Karpas-422 (cell line): ENCODE results near the gene ARMC10. TPM values are rescaled to one million over a fixed set of nuclear protein-coding genes. Genes with fewer than 3 reads are reported as not detected.

Experiments used
- DNase-seq: peaks from one replicate; pipeline ENCODE4 v3.0.0-alpha.2; 2015
- H2AFZ ChIP-seq: fragments of 200-600 bp; sonication (generic); 2 replicates; pipeline ENCODE4 v1.6.1; 2014; ENCODE audit warnings: antibody characterized with exemption, low read length, mixed read lengths
- H3K27ac ChIP-seq: fragments of 200-600 bp; sonication (generic); 2 replicates; pipeline ENCODE4 v1.5.1; 2014; ENCODE audit warnings: mild to moderate bottlenecking, low read length, moderate library complexity
- H3K27me3 ChIP-seq: fragments of 200-600 bp; sonication (generic); 2 replicates; pipeline ENCODE4 v1.6.1; 2014; ENCODE audit warnings: low read length, mixed read lengths
- H3K36me3 ChIP-seq: fragments of 200-600 bp; sonication (generic); 2 replicates; pipeline ENCODE4 v1.6.1; 2014; ENCODE audit warnings: low read length, mixed read lengths; ENCODE audit not compliant: insufficient read depth
- H3K4me1 ChIP-seq: fragments of 200-600 bp; sonication (generic); 2 replicates; pipeline ENCODE4 v1.6.1; 2014; ENCODE audit warnings: mild to moderate bottlenecking, low read length, mixed read lengths
- H3K4me2 ChIP-seq: fragments of 200-600 bp; sonication (generic); 2 replicates; pipeline ENCODE4 v1.6.1; 2014; ENCODE audit warnings: low read length, low read depth, mild to moderate bottlenecking; ENCODE audit not compliant: poor library complexity, severe bottlenecking
- H3K4me3 ChIP-seq: fragments of 200-600 bp; sonication (generic); 2 replicates; pipeline ENCODE4 v1.5.1; 2014; ENCODE audit warnings: mild to moderate bottlenecking, antibody characterized with exemption, low read length, mixed read lengths
- H3K79me2 ChIP-seq: fragments of 200-600 bp; sonication (generic); 2 replicates; pipeline ENCODE4 v1.6.1; 2014; ENCODE audit warnings: mild to moderate bottlenecking, low read length, mixed read lengths
- H3K9ac ChIP-seq: fragments of 200-600 bp; sonication (generic); 2 replicates; pipeline ENCODE4 v1.6.0; 2014; ENCODE audit warnings: low read length
- H3K9me2 ChIP-seq: fragments of 200-600 bp; sonication (generic), shearing (Covaris generic); replicated peaks from 2 replicates; pipeline ENCODE4 v1.6.0; 2014; ENCODE audit warnings: mild to moderate bottlenecking, low read length, moderate library complexity; ENCODE audit not compliant: insufficient read depth
- H3K9me3 ChIP-seq: fragments of 300-700, 200-600 bp; sonication (generic); 2 replicates; pipeline ENCODE4 v1.6.1; 2014; ENCODE audit warnings: low read length, mixed read lengths
- H4K20me1 ChIP-seq: fragments of 200-600 bp; sonication (generic); 2 replicates; pipeline ENCODE4 v1.6.1; 2014; ENCODE audit warnings: mild to moderate bottlenecking, antibody characterized with exemption, low read length, low read depth; ENCODE audit not compliant: insufficient read depth
- total RNA-seq: library from RNA; depleted of rRNA; stranded (reverse); fragments of >200 nt; shearing (Covaris generic); gene quantifications from 2 replicates; pipeline ENCODE4 v1.2.3, GENCODE V29; 2014; ENCODE audit warnings: low replicate concordance

Gene ARMC10
- total RNA-seq, 1 experiment from 2014 or later, result 65.6 TPM

DNA sequence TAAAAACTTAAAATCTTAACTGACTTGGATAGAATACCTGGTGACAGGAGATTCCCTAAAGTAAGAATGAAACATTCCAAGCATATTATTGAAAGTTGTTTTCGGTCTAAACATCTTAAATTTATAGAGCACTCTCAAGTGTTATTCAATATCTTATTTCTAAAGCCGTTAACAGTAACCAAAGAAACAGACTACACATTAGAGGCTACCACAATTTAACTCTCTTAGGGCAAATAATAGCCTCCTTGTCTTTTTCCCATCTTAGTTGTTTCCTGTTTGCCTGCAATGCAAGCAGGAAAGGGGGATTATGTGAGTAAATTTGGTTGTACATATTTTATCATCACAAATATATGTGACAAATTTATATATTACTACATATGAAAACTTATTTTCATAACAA is 42.5 kb downstream of the ARMC10 start:
- Histone ChIP-seq H2AFZ (no peak overlapping the region), H3K4me2 (no peak overlapping the region), H3K27me3 (no peaks in the 10 kb centered on the region), H3K79me2 (peaks cover 38% of the 10 kb centered on the region), H3K9me2 (no peaks in the 10 kb centered on the region), H3K9me3 (no peaks in the 10 kb centered on the region), H3K4me1 (no peaks in the 10 kb centered on the region), H3K4me3 (no peak overlapping the region), H3K36me3 (peaks cover 44% of the 10 kb centered on the region), H3K27ac (no peak overlapping the region), H4K20me1 (no peaks in the 10 kb centered on the region), H3K9ac (no peak overlapping the region)
- no peak for DNase-seq

DNA sequence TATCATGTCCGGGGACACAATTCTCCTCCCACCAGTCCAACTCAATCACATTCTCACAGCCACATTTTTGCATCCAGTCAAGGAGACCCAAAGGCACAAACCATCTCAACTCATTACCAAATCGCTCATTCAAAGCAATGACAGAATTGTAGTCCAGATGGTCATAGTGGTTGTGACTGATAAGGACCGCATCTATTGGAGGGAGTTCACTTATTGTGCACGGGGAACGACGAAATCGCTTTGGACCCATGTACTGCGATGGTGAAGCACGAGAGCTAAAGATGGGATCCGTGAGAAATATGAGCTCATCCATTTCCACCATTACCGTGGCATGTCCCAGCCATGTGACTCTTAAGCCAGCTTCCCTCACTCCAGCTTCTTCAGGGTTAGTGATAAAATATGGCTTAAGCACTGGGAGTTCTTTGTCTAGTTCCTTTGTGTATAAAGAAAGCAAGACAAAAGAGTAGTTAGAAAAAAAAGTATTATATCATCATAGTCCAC is 44.9 kb downstream of the ARMC10 start:
- Histone ChIP-seq H3K9me2 (no peaks in the 10 kb centered on the region), H3K9ac (no peak overlapping the region), H3K4me1 (no peaks in the 10 kb centered on the region), H2AFZ (no peak overlapping the region), H3K4me2 (no peak overlapping the region), H3K27ac (no peak overlapping the region), H3K4me3 (no peak overlapping the region), H3K27me3 (no peaks in the 10 kb centered on the region), H3K36me3 (peaks cover 36% of the 10 kb centered on the region), H3K9me3 (no peaks in the 10 kb centered on the region), H4K20me1 (no peaks in the 10 kb centered on the region), H3K79me2 (peaks cover 50% of the 10 kb centered on the region)
- no peak for DNase-seq

DNA sequence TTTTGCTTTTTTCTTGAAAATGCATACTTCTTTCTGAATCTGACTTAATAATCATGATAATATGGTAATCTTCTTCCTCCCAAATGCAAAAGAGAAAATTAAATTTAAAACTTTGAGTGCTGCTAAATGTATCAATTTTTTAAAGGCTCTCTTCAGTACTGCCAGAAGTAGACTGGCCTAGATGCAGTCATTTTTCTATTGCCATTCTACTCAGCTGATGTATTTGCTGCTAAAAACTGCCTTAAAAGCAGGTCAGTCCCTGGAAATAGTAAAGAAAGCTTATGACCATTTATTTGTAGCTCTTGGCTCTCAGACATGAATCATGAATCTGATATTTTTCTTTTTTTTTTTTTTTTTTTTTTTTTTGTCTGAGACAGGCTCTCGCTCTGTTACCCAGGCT is 45.4 kb downstream of the ARMC10 start:
- Histone ChIP-seq H3K79me2 (peaks cover 54% of the 10 kb centered on the region), H3K36me3 (peaks cover 36% of the 10 kb centered on the region), H3K4me3 (no peak overlapping the region), H3K9ac (no peak overlapping the region), H3K4me1 (no peaks in the 10 kb centered on the region), H3K4me2 (no peak overlapping the region), H3K9me2 (no peaks in the 10 kb centered on the region), H3K27me3 (no peaks in the 10 kb centered on the region), H3K27ac (no peak overlapping the region), H3K9me3 (no peaks in the 10 kb centered on the region), H4K20me1 (no peaks in the 10 kb centered on the region), H2AFZ (no peak overlapping the region)
- DNase-seq, result no peak

DNA sequence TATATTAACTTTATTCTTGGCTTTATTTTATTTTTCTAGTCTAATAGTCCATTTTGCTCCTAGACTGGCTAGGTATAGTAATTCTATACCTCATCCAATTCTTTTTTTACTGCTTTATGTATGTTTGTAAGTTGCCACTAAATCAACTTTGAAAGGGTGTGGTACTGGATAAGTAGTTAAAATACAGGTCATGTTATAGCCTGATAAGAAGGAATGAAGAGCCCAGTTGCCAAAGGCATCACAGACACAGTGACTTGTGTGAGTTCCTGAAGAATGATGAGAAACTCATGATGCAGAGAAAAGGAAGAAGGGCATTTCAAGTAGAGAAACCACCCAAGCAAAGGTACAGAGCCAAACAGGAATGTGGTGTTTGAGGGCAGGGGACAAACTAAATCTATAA is 46.7 kb downstream of the ARMC10 start:
- peaks cover 36% of the 10 kb centered on the region for H3K36me3 ChIP-seq
- no peak overlapping the region for H3K27ac ChIP-seq
- H3K4me1 ChIP-seq, result no peaks in the 10 kb centered on the region
- DNase-seq, result no peak
- no peaks in the 10 kb centered on the region for H3K9me3 ChIP-seq
- no peaks in the 10 kb centered on the region for H3K27me3 ChIP-seq
- no peak overlapping the region for H3K9ac ChIP-seq
- H2AFZ ChIP-seq, result no peak overlapping the region
- no peak overlapping the region for H3K4me3 ChIP-seq
- H3K4me2 ChIP-seq, result no peak overlapping the region
- H4K20me1 ChIP-seq, result no peaks in the 10 kb centered on the region
- peaks cover 60% of the 10 kb centered on the region for H3K79me2 ChIP-seq
- H3K9me2 ChIP-seq, result no peaks in the 10 kb centered on the region

GRCh38 chr7:103123529-103123928 is 48.6 kb downstream of the ARMC10 start:
- Histone ChIP-seq H3K27me3 (no peaks in the 10 kb centered on the region), H3K27ac (no peak overlapping the region), H3K9ac (no peak overlapping the region), H4K20me1 (no peaks in the 10 kb centered on the region), H2AFZ (no peak overlapping the region), H3K4me3 (no peak overlapping the region), H3K79me2 (peaks cover 70% of the 10 kb centered on the region), H3K9me2 (no peaks in the 10 kb centered on the region), H3K4me2 (no peak overlapping the region), H3K4me1 (no peaks in the 10 kb centered on the region), H3K36me3 (peaks cover 43% of the 10 kb centered on the region), H3K9me3 (no peaks in the 10 kb centered on the region)
- DNase-seq, result no peak

DNA sequence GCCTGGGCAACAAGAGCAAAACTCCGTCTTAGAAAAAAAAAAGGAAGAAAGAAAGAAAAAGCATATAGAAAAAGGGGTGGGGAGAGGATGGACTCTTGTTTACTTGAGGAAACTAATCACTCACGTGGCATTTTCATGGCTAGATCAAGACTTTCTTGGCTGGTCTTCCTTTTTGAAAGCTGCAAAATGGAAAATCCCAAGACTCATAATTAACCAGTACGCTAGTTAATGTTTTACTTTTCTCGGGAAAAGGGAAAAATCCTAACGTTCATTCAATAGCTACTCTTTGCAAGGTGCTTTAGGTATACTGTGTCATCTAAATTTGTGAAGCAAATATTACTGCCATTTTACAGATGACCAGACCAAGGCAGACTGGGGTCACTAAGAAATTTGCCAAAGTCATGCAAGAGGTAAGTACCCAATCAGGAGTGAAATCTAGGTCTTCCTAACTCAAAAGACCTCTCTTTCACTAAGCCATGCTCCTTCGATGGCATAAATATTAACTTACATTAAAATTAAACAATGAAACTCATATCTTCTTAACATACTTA is 49.6 kb downstream of the ARMC10 start:
- Histone ChIP-seq H2AFZ (no peak overlapping the region), H3K4me1 (no peaks in the 10 kb centered on the region), H4K20me1 (no peaks in the 10 kb centered on the region), H3K9me2 (no peaks in the 10 kb centered on the region), H3K36me3 (peaks cover 39% of the 10 kb centered on the region), H3K9me3 (no peaks in the 10 kb centered on the region), H3K27ac (no peak overlapping the region), H3K27me3 (no peaks in the 10 kb centered on the region), H3K4me3 (no peak overlapping the region), H3K4me2 (no peak overlapping the region), H3K9ac (no peak overlapping the region), H3K79me2 (peaks cover 76% of the 10 kb centered on the region)
- DNase-seq, result no peak

DNA sequence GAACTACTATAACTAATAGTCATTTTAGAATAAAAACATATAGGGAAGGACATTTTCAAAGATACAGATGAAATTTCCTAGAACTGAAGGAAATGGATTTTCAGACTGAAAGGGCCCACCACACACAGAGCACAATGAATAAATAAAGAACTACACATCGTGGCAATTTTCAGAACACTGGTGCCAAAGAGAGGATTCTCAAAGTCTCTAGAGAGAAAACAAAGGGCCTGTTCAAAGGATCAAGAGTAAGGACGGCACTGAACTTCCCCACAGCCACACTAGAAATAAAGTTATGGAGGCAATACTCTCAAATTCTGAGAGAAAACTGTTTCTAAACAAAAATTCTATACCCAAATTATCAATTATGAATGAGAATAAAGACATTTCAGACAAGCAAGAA is 52.1 kb downstream of the ARMC10 start:
- no peak for DNase-seq
- H3K27me3 ChIP-seq, result no peaks in the 10 kb centered on the region
- H3K9me3 ChIP-seq, result no peaks in the 10 kb centered on the region
- H2AFZ ChIP-seq, result no peak overlapping the region
- H4K20me1 ChIP-seq, result no peaks in the 10 kb centered on the region
- H3K27ac ChIP-seq, result no peak overlapping the region
- H3K4me1 ChIP-seq, result no peaks in the 10 kb centered on the region
- peaks cover 23% of the 10 kb centered on the region; the same call in 1 of the 2 replicates for H3K36me3 ChIP-seq
- H3K79me2 ChIP-seq, result peaks cover 82% of the 10 kb centered on the region
- no peak overlapping the region for H3K4me2 ChIP-seq
- H3K9ac ChIP-seq, result no peak overlapping the region
- H3K4me3 ChIP-seq, result no peak overlapping the region
- H3K9me2 ChIP-seq, result no peaks in the 10 kb centered on the region

DNA sequence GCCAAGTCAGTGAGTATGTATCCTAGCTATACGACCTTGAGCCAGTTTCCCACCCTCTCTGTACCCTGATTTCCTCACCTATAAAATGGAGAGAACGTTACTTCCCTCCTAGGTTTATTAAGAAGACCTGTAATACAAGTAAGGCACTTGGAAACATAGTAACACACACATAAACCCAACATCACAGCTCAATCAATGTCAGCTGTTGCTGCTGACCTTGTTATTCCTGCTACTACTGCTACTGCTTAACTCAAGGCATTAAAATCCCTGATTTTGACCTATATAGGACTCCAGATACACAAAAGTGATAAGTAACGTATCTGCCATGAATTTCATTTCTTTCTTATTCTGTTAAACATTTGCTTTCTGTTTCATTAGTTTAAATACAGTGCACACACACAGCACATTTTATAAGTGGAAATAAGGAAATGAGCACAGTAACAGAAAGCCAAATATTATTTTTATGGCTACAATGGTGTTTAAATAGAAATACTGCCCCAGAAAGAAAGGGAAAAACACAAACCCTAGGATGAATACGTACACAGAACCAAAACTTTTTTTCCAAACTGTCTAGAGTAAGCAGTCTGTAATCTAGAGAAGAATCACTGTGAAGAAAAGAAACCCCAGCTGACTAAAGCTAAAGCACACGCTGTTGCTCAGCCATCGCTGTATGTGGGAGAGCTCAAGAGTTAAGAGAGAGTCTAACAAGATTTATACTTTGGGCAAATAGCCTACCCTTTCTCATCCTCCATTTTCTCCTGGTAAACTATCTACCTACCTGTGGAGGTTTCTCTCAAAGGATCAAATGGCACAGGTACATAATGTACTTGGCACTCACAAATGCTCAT is 55.0 kb downstream of the ARMC10 start:
- Histone ChIP-seq H3K9me3 (no peaks in the 10 kb centered on the region), H3K9ac (no peak overlapping the region), H3K4me3 (no peak overlapping the region), H3K4me2 (no peak overlapping the region), H3K27ac (no peak overlapping the region), H3K9me2 (no peaks in the 10 kb centered on the region), H3K4me1 (no peaks in the 10 kb centered on the region), H2AFZ (no peak overlapping the region), H4K20me1 (no peaks in the 10 kb centered on the region), H3K36me3 (peaks cover 14% of the 10 kb centered on the region; the same call in 1 of the 2 replicates), H3K79me2 (peaks cover 84% of the 10 kb centered on the region), H3K27me3 (no peaks in the 10 kb centered on the region)
- DNase-seq, result no peak
